Hypothalamus (tissue), 51 donors: ENCODE results near the gene CHCHD6.

Experiments
- DNase-seq, 51 donors: peaks; one replicate each; lab custom pipeline; 2025; lab: John Stamatoyannopoulos, UW

The CHCHD6 gene

GRCh38 chr3:126852511-126852910, 148.5 kb downstream of the CHCHD6 start:
- DNase-seq, result no peak

- DNase-seq, result no peak
Measured at GRCh38 chr3:126854666-126855065, 150.6 kb downstream of the CHCHD6 start.

- DNase-seq, result no peak
Measured at GRCh38 chr3:126855374-126855773, 151.3 kb downstream of the CHCHD6 start.

GRCh38 chr3:126857928-126858327, 153.9 kb downstream of the CHCHD6 start:
- no peak for DNase-seq

- DNase-seq, result no peak
Measured at GRCh38 chr3:126858401-126858800, 154.4 kb downstream of the CHCHD6 start.

- DNase-seq, result peak in 4 of 51 donors; percentile 8 to 74 (median 18)
Measured at GRCh38 chr3:126858887-126859286, 154.8 kb downstream of the CHCHD6 start.

- DNase-seq, result peak in 1 of 51 donors; percentile 25
Measured at GRCh38 chr3:126859415-126860246, 155.6 kb downstream of the CHCHD6 start.

- no peak for DNase-seq
Measured at GRCh38 chr3:126865736-126866135, 161.7 kb downstream of the CHCHD6 start.

GRCh38 chr3:126866175-126866759, 162.2 kb downstream of the CHCHD6 start:
- no peak for DNase-seq

GRCh38 chr3:126867190-126867862, 163.3 kb downstream of the CHCHD6 start:
- no peak for DNase-seq

- no peak for DNase-seq
Measured at GRCh38 chr3:126867863-126868200, 163.8 kb downstream of the CHCHD6 start.

- peak in 3 of 51 donors; percentile 11 to 44 (median 38) for DNase-seq
Measured at GRCh38 chr3:126870608-126871210, 166.7 kb downstream of the CHCHD6 start.

GRCh38 chr3:126872701-126873342, 168.8 kb downstream of the CHCHD6 start:
- DNase-seq, result no peak

GRCh38 chr3:126873416-126873815, 169.4 kb downstream of the CHCHD6 start:
- no peak for DNase-seq

GRCh38 chr3:126878664-126879063, 174.6 kb downstream of the CHCHD6 start:
- no peak for DNase-seq

- no peak for DNase-seq
Measured at GRCh38 chr3:126880901-126881300, 176.9 kb downstream of the CHCHD6 start.

- no peak for DNase-seq
Measured at GRCh38 chr3:126881861-126882260, 177.8 kb downstream of the CHCHD6 start.

- peak in 1 of 51 donors; percentile 13 for DNase-seq
Measured at GRCh38 chr3:126883241-126883640, 179.2 kb downstream of the CHCHD6 start.

GRCh38 chr3:126885425-126885824, 181.4 kb downstream of the CHCHD6 start:
- DNase-seq, result no peak

- DNase-seq, result no peak
Measured at GRCh38 chr3:126886217-126886616, 182.2 kb downstream of the CHCHD6 start.

GRCh38 chr3:126887686-126888085, 183.6 kb downstream of the CHCHD6 start:
- no peak for DNase-seq
